Rectal smooth muscle tissue (tissue), 1 donor: Measurements from ENCODE around the gene ZNF584.

Experiments used
- H3K27ac ChIP-seq: one replicate; pipeline ENCODE4 v1.7.0; 2013; ENCODE audit warnings: low read depth, low read length, inconsistent platforms
- H3K27me3 ChIP-seq: one replicate; pipeline ENCODE4 v1.7.0; 2013; ENCODE audit warnings: low read length; ENCODE audit not compliant: control insufficient read depth, insufficient read depth
- H3K36me3 ChIP-seq: one replicate; pipeline ENCODE4 v1.7.0; 2013; ENCODE audit warnings: low read length; ENCODE audit not compliant: control insufficient read depth, insufficient read depth
- H3K4me1 ChIP-seq: one replicate; pipeline ENCODE4 v1.7.0; 2013; ENCODE audit warnings: low read length; ENCODE audit not compliant: control insufficient read depth, insufficient read depth
- H3K4me3 ChIP-seq: one replicate; pipeline ENCODE4 v1.7.0; 2013; ENCODE audit warnings: low read length
- H3K9ac ChIP-seq: one replicate; pipeline ENCODE4 v1.7.0; 2013; ENCODE audit warnings: low read length

ZNF584 gene

DNA sequence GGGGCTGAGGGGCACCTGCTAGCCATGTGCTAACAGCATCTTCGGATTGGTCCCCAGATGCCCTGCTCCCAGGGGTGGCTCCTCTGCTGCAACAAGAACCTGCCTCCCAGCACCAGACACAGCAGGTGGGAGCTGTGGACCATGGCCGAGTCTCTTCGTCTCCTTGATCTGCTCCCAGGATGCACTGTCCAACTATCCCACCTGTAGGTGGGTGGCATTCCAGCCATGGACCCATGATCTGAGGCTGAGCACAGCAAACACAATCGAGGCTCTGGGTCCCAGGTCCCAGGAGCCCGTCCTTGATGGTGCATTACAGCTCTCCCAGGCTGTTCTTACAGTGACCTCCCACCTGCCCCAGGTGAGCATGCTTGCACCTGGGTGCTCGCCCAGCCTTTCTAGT lies 29.2 kb upstream of the ZNF584 start:
- Histone ChIP-seq H3K4me1 (peaks cover 6% of the 10 kb centered on the region), H3K36me3 (no peaks in the 10 kb centered on the region), H3K4me3 (peak overlapping the region; percentile 7), H3K9ac (no peak overlapping the region), H3K27me3 (no peaks in the 10 kb centered on the region), H3K27ac (no peak overlapping the region)

DNA sequence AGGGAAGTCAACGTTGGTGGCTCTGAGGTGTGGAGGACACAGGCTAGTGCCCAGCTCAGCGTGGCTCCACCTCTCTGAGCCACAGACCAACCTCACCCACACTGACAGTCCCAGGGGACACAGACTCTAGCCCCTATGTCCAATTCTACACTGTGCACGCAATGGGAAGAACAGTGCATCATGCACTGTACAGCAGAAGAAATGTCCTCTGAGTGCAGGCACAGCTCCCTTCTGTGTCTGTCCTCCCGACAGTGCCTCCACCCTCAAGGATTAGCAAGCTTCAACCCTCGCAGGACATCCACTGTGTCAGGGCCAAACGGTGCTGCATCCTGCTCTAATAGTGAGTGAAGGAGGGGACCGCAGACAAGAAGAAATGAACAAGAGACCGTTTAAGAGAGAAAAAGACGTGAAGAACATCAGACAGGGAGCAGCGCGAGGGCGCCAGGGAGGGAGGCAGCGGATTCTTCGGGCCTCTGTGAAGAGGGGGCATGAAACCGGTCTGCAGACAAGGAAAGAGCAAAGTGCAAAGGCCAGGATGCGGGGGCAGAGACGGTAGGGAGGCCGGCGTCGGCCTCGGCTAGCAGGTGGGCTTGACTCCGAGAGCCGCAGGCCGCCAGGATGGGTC lies 28.3 kb upstream of the ZNF584 start:
- H3K4me1 ChIP-seq, result peaks cover 6% of the 10 kb centered on the region
- H3K36me3 ChIP-seq, result no peaks in the 10 kb centered on the region
- H3K4me3 ChIP-seq, result peak overlapping the region; percentile 85
- peak overlapping the region; percentile 59 for H3K9ac ChIP-seq
- H3K27ac ChIP-seq, result peak overlapping the region; percentile 87
- H3K27me3 ChIP-seq, result no peaks in the 10 kb centered on the region

DNA sequence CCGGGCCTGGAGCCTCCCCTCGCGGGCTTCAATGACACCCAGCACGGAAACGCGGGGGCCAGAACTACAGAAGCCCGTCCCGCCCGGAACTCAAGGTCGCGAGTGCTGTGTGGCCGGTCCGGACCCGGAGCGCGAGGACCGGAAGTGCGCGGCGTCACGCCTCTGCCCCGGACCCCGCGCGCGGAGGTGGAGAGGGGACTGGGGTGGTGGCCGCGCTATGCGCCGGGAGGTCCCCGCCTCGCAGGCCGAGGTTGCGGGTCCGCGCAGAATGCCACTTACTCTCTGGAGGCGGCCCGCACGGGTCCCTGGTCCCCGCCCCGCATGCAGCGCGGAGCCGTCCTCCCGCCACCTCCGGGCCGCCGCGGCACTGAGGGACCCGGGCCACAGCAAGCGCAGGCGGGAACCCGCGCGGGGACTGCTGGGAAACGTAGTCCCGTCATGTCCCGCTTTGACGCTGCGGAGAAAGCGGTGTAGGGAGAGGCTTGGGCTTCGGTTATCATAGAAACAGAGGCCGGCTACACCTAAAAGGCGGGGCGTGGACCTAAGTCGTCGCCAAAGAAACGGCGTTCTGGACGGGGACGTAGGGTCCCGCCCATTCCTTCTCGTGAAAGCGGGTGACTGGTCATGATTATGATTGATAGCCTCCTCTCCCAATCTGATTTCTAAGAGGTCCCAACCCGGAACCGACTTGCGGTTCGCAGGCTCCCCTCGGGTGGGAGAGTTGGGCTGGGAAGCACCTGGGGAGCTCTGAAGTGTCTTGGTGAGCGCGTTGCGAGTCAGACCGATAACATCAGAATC lies 27.6 kb upstream of the ZNF584 start, which contains the start of gene ZNF837:
ZNF837 (minus strand) TSS at position 369 of the 798 bp plus-strand sequence. CDS start 11,698 bp downstream, outside the sequence.
- Histone ChIP-seq H3K36me3 (no peaks in the 10 kb centered on the region), H3K27me3 (no peaks in the 10 kb centered on the region), H3K4me1 (peaks cover 10% of the 10 kb centered on the region), H3K27ac (peak within 1 kb of the TSS; percentile 87), H3K9ac (peak within 1 kb of the TSS; percentile 59), H3K4me3 (peak within 1 kb of the TSS; percentile 85)

DNA sequence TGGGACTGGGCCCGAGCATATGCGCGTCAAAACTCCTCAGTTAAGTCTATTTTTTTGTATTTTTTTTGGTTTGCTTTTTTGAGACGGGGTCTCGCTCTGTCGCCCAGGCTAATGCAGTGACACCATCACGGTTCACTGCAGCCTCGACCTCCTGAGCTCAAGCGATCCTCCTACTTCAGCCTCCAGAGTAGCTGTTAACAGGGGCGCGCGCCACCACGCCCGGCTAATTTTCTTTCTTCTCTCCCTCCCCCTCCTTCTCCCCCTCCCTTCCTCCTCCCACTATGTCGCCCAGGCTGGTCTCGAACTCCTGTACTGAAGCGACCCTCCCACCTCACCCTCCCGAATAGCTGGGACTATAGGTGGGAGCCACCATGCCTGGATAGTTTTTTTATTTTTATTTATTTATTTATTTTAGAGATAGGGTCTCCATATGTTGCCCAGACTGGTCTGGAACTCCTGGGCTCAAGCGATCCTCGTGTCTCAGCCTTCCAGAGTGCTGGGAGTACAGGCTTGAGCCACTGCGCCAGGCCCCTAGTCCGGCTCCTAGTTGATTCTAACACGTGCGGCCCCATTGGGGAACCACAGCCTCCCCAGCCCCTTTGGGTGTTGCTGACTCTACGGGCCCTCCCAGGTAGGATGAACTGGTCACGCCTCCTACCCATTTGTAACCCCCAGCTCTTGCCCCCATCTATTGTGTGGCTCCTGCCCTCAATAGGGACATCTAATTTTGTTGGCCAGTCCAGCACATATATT lies 26.8 kb upstream of the ZNF584 start:
- Histone ChIP-seq H3K27ac (peak overlapping the region; percentile 87), H3K36me3 (no peaks in the 10 kb centered on the region), H3K27me3 (no peaks in the 10 kb centered on the region), H3K4me1 (peaks cover 16% of the 10 kb centered on the region), H3K4me3 (peak overlapping the region; percentile 85), H3K9ac (no peak overlapping the region)

DNA sequence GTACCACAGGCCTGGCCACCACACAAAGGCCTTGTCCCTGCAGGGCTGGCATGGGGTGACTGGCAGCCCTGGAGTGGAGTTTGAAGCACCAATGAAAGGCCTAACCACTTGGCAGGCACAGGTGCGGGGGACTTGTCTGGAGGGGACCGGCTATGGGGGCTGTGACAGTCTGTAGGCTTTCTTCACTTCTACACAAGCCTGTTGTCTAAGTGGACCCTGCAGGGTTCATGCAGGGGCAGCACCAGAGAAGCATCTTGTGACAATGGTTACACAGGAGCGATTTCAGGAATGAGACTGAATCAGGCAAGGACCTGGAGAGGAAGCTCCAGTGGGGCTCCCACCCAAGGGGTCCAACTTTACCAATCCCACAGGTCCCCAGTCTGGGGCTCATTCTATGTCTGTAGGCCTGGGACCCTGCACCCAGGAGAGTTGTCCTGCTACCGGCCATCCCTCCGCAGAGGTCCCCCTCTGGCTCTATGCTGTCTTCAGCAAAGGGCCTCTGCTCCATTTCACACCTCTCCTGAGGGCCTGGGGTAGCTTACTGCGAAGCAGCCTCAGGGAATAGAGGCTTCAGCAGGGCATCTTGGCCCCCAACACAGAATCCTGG lies 25.3 kb upstream of the ZNF584 start:
- Histone ChIP-seq H3K36me3 (no peaks in the 10 kb centered on the region), H3K27ac (no peak overlapping the region), H3K27me3 (no peaks in the 10 kb centered on the region), H3K4me3 (no peak overlapping the region), H3K9ac (no peak overlapping the region), H3K4me1 (peaks cover 23% of the 10 kb centered on the region)

DNA sequence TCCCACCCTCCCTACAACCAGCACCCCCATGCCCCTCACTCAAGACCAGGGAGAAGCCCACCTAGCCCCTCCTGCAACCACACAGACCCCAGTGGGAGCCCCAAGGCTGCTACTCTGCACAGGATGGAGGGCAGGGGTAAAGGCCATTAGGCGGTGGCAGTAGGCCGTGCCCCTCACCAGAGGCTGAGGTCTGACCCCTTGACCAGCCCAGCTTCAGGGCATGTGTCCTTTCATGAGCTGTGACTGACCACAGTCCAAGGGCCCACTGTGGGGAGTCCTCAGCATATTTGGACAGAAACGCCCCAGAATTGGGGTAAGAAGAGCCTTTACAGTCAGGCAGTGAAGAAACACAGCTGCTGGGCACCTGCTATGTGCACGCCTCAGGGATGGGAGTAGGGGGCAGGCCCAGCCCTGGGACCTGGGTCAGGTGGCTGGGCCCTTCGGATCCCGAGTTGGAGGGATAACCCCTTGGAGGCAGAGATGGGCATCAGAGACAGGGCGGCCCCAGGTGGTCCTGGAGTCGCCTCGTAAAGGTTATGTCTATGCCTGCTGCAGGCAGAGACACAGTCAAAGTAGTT lies 23.0 kb upstream of the ZNF584 start:
- H3K27ac ChIP-seq, result peak overlapping the region; percentile 99
- H3K4me1 ChIP-seq, result peaks cover 17% of the 10 kb centered on the region
- peak overlapping the region; percentile 97 for H3K9ac ChIP-seq
- H3K36me3 ChIP-seq, result peaks cover 5% of the 10 kb centered on the region
- no peaks in the 10 kb centered on the region for H3K27me3 ChIP-seq
- peak overlapping the region; percentile 98 for H3K4me3 ChIP-seq

DNA sequence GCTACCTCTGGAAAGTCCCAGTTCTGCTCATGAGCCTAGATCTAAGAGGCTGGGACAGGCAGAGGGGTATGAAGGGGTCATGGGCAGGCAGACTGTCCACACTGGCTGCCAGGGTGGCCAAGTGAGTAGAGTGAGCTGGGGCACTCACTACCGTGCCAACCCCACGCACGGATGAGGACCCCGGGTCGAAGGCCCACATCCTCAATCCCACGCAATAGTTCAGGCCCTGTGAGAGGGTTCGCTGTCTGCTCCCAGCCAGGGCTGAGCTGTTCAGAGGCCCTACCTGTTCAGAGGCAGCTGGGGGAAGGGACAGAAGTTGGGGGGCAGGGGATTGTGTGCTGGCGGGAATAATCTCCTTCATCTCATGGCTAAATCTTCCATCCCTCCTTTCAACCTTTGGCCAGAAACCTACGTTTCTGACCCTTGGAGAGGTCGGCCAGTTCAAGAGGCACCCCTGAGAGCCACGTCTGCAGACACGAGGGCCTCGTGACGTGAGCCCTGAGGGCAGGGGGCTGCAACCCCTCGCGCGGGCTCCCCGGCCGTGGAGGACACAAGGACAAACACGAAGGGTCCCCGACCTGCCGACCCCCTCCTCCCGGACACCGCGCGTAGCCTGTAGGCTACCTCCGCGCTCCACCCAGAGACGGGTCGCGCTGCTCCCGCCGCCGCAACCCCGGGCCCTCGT lies 22.4 kb upstream of the ZNF584 start:
- H3K4me1 ChIP-seq, result peaks cover 17% of the 10 kb centered on the region
- H3K27ac ChIP-seq, result peak overlapping the region; percentile 99
- no peaks in the 10 kb centered on the region for H3K27me3 ChIP-seq
- peaks cover 5% of the 10 kb centered on the region for H3K36me3 ChIP-seq
- H3K4me3 ChIP-seq, result peak overlapping the region; percentile 98
- peak overlapping the region; percentile 97 for H3K9ac ChIP-seq

DNA sequence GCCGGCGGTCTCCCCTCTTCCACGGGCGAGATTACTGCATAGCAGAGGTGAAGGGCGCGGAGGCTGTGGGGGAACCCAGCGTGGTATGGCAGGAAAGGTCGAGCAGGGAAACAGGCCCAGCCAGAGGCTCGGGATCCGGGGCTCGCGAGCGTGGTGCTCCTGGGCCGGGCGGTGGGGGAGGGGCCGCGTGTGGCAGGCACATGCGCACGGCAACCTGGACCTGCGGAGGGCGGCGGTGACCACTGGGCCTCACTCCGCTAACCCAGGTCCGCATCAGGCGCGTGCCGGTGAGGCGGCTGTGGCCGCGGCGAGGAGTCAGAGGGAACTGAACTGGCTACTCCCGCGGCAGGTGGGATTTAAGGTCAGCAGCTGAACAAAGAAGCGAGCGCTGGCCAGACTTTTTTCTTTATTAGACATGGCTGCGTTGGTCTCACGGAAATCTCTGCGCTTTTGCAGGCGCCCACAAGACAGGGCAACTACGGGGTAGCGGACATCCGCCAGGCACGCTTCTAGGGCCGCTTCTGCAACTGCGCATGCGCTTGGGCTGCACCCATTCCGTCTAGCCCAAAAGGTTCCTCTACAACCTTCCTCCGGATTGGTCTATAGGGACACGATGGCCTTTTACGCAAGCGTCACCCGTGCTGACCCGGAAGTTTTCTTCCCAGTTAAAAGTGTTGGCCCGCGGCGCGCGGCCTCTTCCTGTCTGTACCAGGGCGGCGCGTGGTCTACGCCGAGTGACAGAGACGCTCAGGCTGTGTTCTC lies 21.7 kb upstream of the ZNF584 start, which contains the start of gene RPS5:
RPS5 (plus strand) TSS at position 694 of the 762 bp plus-strand sequence. CDS start 869 bp downstream, outside the sequence.
- peak within 1 kb of the TSS; percentile 97 for H3K9ac ChIP-seq
- H3K4me1 ChIP-seq, result peaks cover 17% of the 10 kb centered on the region

DNA sequence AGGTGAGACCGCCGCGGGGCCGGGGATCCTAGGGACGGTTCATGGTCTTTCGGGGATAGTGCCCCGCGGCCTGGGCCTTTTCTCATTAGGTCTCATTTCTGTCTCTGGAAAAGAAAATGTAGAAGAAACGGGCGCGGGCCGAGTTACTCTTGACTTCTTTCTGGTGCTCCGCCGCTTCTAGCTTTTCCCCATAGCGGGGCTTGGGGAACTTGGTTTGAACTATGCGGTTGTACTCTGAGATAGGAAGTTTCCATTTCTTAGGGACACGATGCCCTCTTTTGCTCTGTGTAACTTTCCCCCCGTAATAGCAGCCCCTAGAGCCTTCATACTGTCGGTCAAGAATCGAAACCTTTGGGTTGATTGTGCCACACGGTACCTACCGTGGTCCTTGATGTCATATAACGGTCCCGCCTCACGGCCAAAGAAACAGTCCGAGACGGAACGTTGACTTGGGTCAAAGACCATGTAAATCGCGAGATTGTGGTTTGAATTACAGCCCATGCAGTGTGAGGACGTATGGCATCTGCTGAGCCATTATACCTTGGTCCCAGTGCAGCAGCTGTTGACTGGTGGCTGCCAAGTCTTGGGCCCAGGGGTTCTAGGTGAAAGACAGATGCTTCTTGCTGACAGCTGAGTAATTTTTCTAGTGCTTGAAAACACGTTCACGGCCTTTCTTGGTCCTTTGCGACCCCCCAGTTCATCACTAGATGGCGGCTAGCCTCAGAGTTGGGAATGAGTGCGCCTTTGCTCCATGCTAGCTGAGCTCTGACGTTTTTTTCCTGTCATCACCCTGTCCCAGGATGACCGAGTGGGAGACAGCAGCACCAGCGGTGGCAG lies 20.9 kb upstream of the ZNF584 start:
- Histone ChIP-seq H3K4me3 (peak overlapping the region; percentile 98), H3K9ac (peak overlapping the region; percentile 83), H3K27ac (peak overlapping the region; percentile 99), H3K4me1 (peaks cover 17% of the 10 kb centered on the region), H3K27me3 (no peaks in the 10 kb centered on the region), H3K36me3 (peaks cover 6% of the 10 kb centered on the region)

More for the DNA sequence above, 21.7 kb upstream of the ZNF584 start, which contains the start of gene RPS5:
- peak within 1 kb of the TSS; percentile 99 for H3K27ac ChIP-seq
- peak within 1 kb of the TSS; percentile 98 for H3K4me3 ChIP-seq
- peaks cover 5% of the 10 kb centered on the region for H3K36me3 ChIP-seq
- no peaks in the 10 kb centered on the region for H3K27me3 ChIP-seq

DNA sequence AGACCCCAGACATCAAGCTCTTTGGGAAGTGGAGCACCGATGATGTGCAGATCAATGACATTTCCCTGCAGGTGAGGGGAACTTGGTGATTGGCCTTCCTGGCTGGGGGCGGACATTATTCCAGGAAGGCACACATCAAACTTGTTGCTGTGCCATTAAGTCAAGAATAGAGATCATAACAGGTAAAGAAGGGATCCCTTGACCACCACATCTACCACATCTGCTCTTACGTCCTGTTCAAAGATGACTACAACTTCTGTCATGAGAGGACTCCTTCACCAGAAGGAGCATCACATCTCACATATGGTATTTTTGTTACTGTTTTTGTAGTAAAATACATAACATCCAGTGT lies 20.3 kb upstream of the ZNF584 start:
- Histone ChIP-seq H3K27me3 (no peaks in the 10 kb centered on the region), H3K4me1 (peaks cover 17% of the 10 kb centered on the region), H3K4me3 (peak overlapping the region; percentile 98), H3K9ac (peak overlapping the region; percentile 83), H3K36me3 (peaks cover 12% of the 10 kb centered on the region), H3K27ac (no peak overlapping the region)
